ENCODE data around the gene ZNF775.

GRCh38 chr7:150420242-150420641, 41.1 kb downstream of the ZNF775 start:
- TF ChIP-seq FOXM1 (IDR thresholded peaks at IDR 0.05; ENCODE audit: borderline replicate concordance, low read depth) (no peak), RAD21 (IDR thresholded peaks at IDR 0.05; ENCODE audit: low read depth) (no peak), ZBTB7A (IDR thresholded peaks at IDR 0.05; ENCODE audit: low read depth) (no peak), TAF1 (IDR thresholded peaks at IDR 0.05; ENCODE audit: low read depth) (no peak), EP300 (IDR thresholded peaks at IDR 0.05; ENCODE audit: borderline replicate concordance) (no peak), TEAD4 (IDR thresholded peaks at IDR 0.05) (no peak), YY1 (IDR thresholded peaks at IDR 0.05; ENCODE audit: low read depth) (no peak), REST (IDR thresholded peaks at IDR 0.05; ENCODE audit: low read depth) (no peak)

All from Ishikawa (cell line).